Amniotic stem cell (primary cell): ENCODE results near the gene NUTM2F.
"Not testable (repeated sequence)": the region's sequence is repeated elsewhere in the genome, so short reads cannot be mapped to it uniquely, and the experiment has no call there.

Source experiments
- DNase-seq: peaks from one replicate; lab custom pipeline; 2025; lab: John Stamatoyannopoulos, UW

The NUTM2F gene

GRCh38 chr9:94316236-94316635, 12.2 kb downstream of the NUTM2F start:
- DNase-seq, result not testable (repeated sequence)

- not testable (repeated sequence) for DNase-seq
Observed at GRCh38 chr9:94315034-94315984, 13.1 kb downstream of the NUTM2F start.

DNA sequence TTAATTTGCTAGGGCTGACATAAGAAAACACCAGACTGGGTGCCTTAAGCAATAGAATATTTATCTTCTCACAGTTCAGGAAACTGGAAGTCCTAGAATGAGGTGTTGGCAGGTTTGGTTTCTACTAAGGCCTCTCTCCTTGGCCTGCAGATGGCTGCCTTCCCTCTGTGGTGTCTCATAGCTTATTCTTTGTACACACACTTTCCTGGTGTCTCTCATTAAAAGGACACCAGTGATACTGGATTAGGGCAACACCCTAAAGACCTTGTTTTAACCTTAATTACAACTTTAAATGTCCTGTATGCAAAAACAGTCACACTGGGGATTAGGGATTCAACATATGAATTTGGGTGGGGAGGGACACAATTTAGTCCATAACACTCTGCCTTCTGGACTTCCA, 25.1 kb downstream of the NUTM2F start:
- DNase-seq, result no peak

DNA sequence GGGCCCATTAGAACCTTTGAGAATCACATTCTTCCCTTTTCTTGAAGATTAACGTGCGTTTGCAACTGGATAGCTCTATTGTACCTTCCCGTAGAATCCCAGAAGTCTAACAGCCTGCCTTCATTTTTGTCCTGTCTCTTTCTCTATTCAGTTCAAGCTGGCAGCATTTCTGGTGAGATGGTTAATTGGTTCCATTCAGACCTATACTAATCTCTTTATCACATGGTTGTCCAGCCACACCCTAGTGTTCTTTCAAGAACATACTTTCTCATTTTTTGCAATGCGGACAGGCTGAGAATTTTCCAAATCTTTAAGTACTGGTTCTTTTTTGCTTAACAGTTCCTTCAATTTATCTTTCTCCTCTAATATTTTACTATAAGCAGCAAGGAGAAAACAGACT, 26.0 kb downstream of the NUTM2F start:
- DNase-seq, result no peak

DNA sequence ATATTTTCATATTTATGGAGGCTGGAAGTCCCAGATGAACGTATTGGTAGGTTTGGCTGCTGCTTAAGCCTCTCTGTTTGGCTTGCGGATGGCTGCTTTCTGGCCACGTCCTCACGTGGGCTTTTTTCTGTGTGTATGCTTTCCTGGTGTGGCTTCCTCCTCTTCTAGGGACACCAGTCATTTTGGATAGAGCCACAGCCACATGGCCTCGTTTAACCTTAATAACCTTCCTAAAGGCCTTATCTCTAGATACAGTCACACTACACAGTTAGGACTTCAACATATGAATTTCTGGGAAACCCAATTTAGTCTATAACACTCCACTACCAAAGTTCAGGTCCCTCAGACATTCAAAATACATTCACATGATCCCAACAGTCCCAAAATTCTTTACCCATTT, 26.9 kb downstream of the NUTM2F start:
- DNase-seq, result no peak

DNA sequence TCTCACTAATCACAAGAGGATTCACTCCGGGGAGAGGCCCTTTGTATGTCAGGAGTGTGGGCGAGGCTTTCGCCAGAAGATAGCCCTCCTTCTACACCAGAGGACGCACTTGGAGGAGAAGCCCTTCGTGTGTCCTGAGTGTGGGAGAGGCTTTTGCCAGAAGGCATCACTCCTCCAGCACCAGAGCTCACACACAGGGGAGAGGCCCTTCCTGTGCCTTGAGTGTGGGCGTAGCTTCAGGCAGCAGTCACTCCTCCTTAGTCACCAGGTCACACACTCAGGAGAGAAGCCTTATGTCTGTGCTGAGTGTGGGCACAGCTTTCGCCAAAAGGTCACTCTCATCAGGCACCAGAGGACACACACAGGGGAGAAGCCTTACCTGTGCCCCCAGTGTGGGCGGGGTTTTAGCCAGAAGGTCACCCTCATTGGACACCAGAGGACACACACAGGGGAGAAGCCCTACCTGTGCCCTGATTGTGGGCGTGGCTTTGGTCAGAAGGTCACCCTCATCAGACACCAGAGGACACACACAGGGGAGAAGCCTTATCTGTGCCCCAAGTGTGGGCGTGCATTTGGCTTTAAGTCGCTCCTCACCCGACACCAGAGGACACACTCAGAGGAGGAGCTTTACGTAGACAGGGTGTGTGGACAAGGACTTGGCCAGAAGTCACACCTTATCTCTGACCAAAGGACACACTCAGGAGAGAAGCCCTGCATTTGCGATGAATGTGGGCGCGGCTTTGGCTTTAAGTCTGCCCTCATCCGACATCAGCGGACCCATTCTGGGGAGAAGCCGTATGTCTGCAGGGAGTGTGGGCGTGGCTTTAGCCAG, 27.8 kb downstream of the NUTM2F start:
- no peak for DNase-seq

- DNase-seq, result no peak
Observed at GRCh38 chr9:94298949-94299599, 29.4 kb downstream of the NUTM2F start.

- peak; percentile 21 for DNase-seq
Observed at GRCh38 chr9:94289691-94290090, 38.8 kb downstream of the NUTM2F start.

DNA sequence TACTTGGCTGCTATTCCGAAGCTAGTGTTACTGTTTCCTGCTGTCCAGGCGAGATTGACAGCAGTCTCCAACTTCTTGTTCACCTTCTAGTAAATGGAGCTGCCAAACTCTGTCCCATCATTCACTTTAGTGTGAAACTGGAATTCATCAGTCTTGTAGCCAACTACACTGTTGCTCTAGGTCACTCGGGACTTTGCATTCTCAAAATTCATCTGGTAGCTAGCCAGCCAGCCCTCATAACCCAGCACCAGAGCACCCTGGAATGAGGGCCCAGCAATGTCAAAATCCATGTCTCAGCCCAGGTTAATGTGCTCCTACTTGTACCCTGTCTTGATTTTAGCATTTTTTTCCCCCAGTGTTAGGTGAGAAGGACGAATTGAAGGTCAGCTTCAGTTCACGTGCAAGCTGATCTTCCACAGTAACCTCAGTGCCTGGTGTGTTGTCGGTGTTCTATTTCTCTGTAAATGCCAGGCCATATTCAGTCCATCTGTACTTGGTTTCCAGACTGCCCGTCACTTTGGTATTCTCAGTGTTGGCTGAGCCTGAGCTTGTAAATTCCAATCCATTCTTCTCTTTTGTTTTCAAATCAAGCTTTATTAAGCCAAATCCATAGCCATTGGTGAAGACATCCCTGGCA, 40.4 kb downstream of the NUTM2F start:
- DNase-seq, result no peak

DNA sequence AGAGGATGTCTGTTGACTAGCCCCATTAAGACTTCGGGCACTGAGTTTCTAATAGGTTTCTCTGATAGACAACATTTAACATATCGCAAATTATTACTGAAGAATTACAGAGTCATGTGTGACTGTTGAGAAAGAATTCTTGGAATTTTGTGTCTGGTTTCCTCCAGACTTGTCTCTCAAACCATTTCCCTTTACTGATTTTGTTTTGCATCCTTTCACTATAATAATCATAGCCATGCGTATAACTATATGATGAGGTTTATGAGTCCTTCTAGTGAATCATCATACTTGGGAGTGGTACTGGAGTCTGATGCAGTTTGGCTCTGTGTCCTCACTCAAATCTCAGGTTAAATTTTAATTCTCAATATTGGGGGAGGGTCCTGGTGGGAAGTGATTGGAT, 42.3 kb downstream of the NUTM2F start:
- DNase-seq, result no peak

- DNase-seq, result no peak
Observed at GRCh38 chr9:94281101-94281500, 47.3 kb downstream of the NUTM2F start.

DNA sequence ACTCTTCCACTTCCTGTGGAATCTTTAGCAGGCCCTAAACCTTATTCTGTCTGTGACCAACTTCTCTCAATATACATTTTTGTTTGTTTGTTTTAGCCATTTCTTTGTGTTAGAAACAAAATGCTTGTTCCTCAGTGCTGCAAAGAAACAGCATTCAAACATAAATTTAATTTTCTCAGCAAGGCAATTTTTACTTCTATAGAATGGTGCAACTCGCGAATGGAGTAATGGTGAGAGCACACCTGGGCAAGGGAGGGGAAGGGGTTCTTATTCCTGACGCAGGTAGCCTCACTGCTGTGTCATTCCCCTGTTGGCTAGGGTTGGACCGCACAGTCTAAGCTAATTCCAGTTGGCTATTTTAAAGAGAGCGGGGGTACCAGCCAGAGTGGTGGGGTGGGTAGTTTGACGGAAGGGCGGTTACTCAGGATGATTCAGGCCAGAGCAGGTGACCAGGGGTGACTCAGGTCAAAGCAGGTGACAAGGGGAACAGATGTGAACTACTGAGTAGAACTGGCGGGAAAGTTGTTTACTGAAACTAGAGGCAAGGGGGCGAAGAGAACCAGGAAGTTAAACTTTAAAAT, 47.9 kb downstream of the NUTM2F start:
- no peak for DNase-seq

GRCh38 chr9:94277885-94278536, 50.4 kb downstream of the NUTM2F start:
- DNase-seq, result no peak

GRCh38 chr9:94277029-94277428, 51.4 kb downstream of the NUTM2F start:
- DNase-seq, result not testable (repeated sequence)

- DNase-seq, result no peak
Observed at GRCh38 chr9:94270009-94270408, 58.4 kb downstream of the NUTM2F start.

GRCh38 chr9:94269264-94269663, 59.2 kb downstream of the NUTM2F start:
- no peak for DNase-seq
